Astrocyte of the spinal cord (primary cell): ENCODE data around the gene HDAC8.

Experiments used
- DNase-seq: peaks from one replicate; pipeline ENCODE4 v3.0.0; 2011; ENCODE audit warnings: low read depth, low spot score
- H3K4me3 ChIP-seq: 2 replicates; pipeline ENCODE4 v1.5.1; 2011; ENCODE audit warnings: low read depth, mild to moderate bottlenecking, low read length, moderate library complexity
- in situ Hi-C: cut with HindIII; loops from 2 replicates; pipeline ENCODE4 v1.10.0; 2017; ENCODE audit warnings: low sequenced_read_pairs
- TF ChIP-seq, protein P1 (sequence below): IDR thresholded peaks from 2 replicates; pipeline ENCODE4 v1.5.1; 2012; ENCODE audit warnings: low read depth, mild to moderate bottlenecking, low read length, inconsistent platforms

Gene HDAC8

GRCh38 chrX:72306851-72307645 is 265.6 kb downstream of the HDAC8 start:
- TF ChIP-seq, protein P1, sequence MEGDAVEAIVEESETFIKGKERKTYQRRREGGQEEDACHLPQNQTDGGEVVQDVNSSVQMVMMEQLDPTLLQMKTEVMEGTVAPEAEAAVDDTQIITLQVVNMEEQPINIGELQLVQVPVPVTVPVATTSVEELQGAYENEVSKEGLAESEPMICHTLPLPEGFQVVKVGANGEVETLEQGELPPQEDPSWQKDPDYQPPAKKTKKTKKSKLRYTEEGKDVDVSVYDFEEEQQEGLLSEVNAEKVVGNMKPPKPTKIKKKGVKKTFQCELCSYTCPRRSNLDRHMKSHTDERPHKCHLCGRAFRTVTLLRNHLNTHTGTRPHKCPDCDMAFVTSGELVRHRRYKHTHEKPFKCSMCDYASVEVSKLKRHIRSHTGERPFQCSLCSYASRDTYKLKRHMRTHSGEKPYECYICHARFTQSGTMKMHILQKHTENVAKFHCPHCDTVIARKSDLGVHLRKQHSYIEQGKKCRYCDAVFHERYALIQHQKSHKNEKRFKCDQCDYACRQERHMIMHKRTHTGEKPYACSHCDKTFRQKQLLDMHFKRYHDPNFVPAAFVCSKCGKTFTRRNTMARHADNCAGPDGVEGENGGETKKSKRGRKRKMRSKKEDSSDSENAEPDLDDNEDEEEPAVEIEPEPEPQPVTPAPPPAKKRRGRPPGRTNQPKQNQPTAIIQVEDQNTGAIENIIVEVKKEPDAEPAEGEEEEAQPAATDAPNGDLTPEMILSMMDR, result no peak
- DNase-seq, result peak; percentile 73
- in situ Hi-C loops, result no loop called here
- H3K4me3 ChIP-seq, result peak overlapping the region; percentile 39

GRCh38 chrX:72306085-72306801 is 266.4 kb downstream of the HDAC8 start:
- DNase-seq, result no peak
- TF ChIP-seq, protein P1, result no peak
- H3K4me3 ChIP-seq, result peak overlapping the region; percentile 39
- in situ Hi-C loops, result no loop called here

- peak within 1 kb of the TSS; percentile 39 for H3K4me3 ChIP-seq
- no peak for DNase-seq
- TF ChIP-seq, protein P1, result no peak
- in situ Hi-C loops, result no loop called here
Measured at GRCh38 chrX:72305286-72306084, 267.2 kb downstream of the HDAC8 start, which contains the start of gene CITED1. Gene CITED1 (minus strand): TSS chrX:72305914. CDS start chrX:72302869, 3,045 bp downstream.

- H3K4me3 ChIP-seq, result no peak overlapping the region
- in situ Hi-C loops, result no loop called here
- no peak for DNase-seq
- TF ChIP-seq, protein P1, result no peak
Measured at GRCh38 chrX:72304877-72305276, 267.8 kb downstream of the HDAC8 start.

GRCh38 chrX:72301781-72302180 is 270.9 kb downstream of the HDAC8 start:
- TF ChIP-seq, protein P1, result no peak
- no peak overlapping the region for H3K4me3 ChIP-seq
- in situ Hi-C loops, result no loop called here
- no peak for DNase-seq

DNA sequence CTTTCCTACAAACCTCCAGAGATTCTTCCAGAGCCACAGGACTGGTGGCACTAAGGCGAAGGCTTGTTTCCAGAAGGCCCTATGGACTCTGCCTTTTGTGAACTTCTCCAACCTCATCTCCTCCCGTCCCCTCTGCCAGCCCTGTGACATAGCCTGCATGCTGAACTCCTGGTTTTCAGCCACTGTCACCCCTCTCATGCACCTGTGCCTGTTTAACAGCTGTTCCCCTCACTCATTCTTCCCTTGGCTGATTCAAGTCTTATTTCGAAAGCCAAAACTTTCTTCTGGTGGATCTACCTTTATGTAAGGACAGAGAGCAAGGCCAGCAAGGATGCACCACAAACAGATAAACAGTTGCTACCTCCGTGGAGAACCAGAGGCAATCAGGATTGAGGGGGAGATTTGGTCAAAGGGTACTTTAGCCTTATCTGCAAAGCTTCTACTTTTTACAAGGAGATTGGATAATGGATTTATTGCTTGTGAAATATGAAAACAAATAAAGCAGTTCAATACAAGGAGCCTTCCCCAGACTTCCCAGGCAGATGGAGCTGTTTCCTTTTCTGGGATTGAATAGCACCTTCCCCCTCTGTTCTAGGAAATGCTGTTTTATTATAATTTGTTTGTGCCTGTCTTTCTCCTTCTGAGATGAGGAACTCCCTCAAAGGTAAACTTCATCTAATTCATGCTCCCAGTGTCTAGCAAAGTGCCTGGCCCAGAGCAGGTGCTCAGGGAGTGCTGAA is 272.6 kb downstream of the HDAC8 start:
- no peak for DNase-seq
- H3K4me3 ChIP-seq, result no peak overlapping the region
- in situ Hi-C loops, result no loop called here
- TF ChIP-seq, protein P1, result no peak
